H1 (cell line): ENCODE results near the gene B9D1. TPM values are rescaled to one million over a fixed set of nuclear protein-coding genes. Genes with fewer than 3 reads are reported as not detected.

Experiments
- BRCA1 ChIP-seq: IDR thresholded peaks from 2 replicates; pipeline ENCODE4 v1.6.1; 2012; ENCODE audit warnings: low read depth, low read length, improper control_type of control experiment
- CBX5 ChIP-seq: fragments of 300-800, 300-1000 bp; sonication (generic); IDR thresholded peaks from 2 replicates; pipeline ENCODE4 v1.7.1; 2016; ENCODE audit warnings: antibody characterized with exemption, low read length, low read depth
- CTCF ChIP-seq, 3 experiments: IDR thresholded peaks; 1 replicate in 2 of 3; 2 replicates in 1 of 3; pipeline versions ENCODE4 v1.5.1 to v1.6.1; 2011; ENCODE audit warnings: low read length in 3 of 3, mild to moderate bottlenecking in 3 of 3, inconsistent platforms in 2 of 3, low read depth in 1 of 3, moderate library complexity in 1 of 3; ENCODE audit not compliant: insufficient read depth in 1 of 3; ENCODE audit errors: control extremely low read depth in 1 of 3
- EP300 ChIP-seq, 2 experiments: IDR thresholded peaks; 1 replicate in 1 of 2; 2 replicates in 1 of 2; pipeline ENCODE4 v1.6.1; 2011 to 2012; ENCODE audit warnings: low read depth in 2 of 2, low read length in 2 of 2, mild to moderate bottlenecking in 2 of 2, borderline replicate concordance in 1 of 2, inconsistent platforms in 1 of 2, moderate library complexity in 1 of 2
- GABPA ChIP-seq: IDR thresholded peaks from 2 replicates; pipeline ENCODE4 v1.6.1; 2011; ENCODE audit warnings: mild to moderate bottlenecking, low read length, moderate library complexity, borderline replicate concordance; ENCODE audit not compliant: insufficient read depth
- JUN ChIP-seq: IDR thresholded peaks from 2 replicates; pipeline ENCODE4 v1.6.1; 2011; ENCODE audit warnings: low read depth, mild to moderate bottlenecking, improper control_type of control experiment, low read length
- NRF1 ChIP-seq: IDR thresholded peaks from 2 replicates; pipeline ENCODE4 v1.6.1; 2011; ENCODE audit warnings: mild to moderate bottlenecking, low read depth, low read length, improper control_type of control experiment
- POLR2A ChIP-seq, 2 experiments: IDR thresholded peaks; 1 replicate in 1 of 2; 2 replicates in 1 of 2; pipeline ENCODE4 v1.6.1; 2011; ENCODE audit warnings: low read depth in 2 of 2, low read length in 2 of 2, mild to moderate bottlenecking in 2 of 2; ENCODE audit errors: control extremely low read depth in 1 of 2
- POU5F1 ChIP-seq: IDR thresholded peaks from 2 replicates; pipeline ENCODE4 v1.6.1; 2011; ENCODE audit warnings: low read depth, mild to moderate bottlenecking, low read length, moderate library complexity
- SUZ12 ChIP-seq: fragments of 200-600 bp; sonication (generic); IDR thresholded peaks from 2 replicates; pipeline ENCODE4 v1.6.1; 2012; ENCODE audit warnings: mild to moderate bottlenecking, inconsistent platforms, low read length, moderate library complexity, mixed read lengths
- polyA plus RNA-seq, 7 experiments: library from polyadenylated mRNA; depleted of rRNA in 3 of 7; stranded (reverse) in 5 of 7; unstranded in 2 of 7; fragments of >200 nt in 5 of 7; fragments of 200-250 nt in 2 of 7; gene quantifications; 1 replicate in 5 of 7; 2 replicates in 1 of 7; 4 replicates in 1 of 7; pipeline versions ENCODE4 v1.2.1 to v1.2.3, GENCODE V29; 2011 to 2013; ENCODE audit warnings: missing spikeins in 2 of 7, mixed read lengths in 2 of 7
- total RNA-seq: library from RNA; stranded (reverse); fragmentation: NEBNext Ultra II Directional; extraction: Animal tissue kit (Norgen Biotek cat#: 25700); gene quantifications from 2 replicates; pipeline ENCODE4 v1.2.1, GENCODE V29; 2021

The B9D1 gene
- total and polyA plus RNA-seq, 2 of the 8 experiments (the other 6 are each of a cell fraction or from before 2014, with no cell fraction given): 24.6 to 65.7 TPM

DNA sequence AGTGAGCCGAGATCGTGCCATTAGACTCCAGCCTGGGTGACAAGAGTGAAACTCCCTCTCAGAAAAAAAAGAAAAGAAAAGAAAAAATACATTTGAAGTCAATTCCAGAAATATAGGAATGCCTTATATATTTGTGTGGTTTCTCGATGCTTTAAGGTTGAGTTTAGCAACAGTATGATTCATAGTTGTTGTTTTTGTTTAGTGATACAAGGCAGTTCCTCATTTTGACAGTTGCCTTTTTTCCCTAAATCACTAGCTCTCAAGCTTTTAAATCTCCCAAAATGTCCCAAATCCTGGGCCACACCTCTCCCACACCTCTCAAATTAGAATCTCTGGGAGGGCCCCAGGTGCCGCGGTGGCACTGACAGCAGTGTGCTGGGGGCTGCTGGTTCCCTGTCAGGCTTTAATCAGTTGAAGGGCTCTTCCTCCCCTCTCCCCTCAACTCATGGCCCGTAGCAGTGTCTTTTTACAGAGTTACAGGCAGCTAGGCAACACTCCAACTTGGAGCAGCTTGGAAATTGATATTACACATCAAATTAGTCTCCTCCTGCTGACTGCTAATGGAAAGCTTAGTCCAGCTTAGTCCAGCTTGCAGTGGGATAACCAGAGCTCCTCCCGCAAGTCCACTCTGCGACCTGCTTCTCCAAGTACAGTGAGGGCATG, 66.9 kb downstream of the B9D1 start (continued):
- TF ChIP-seq CTCF (IDR thresholded peaks at IDR 0.05; ENCODE audit: control extremely low read depth in 1 of 3, insufficient read depth in 1 of 3, low read depth in 1 of 3, low read length in 3 of 3): no peak
- TF ChIP-seq POLR2A (IDR thresholded peaks at IDR 0.05; ENCODE audit: control extremely low read depth in 1 of 2, low read depth in 2 of 2, low read length in 2 of 2): no peak
- no peak for TF ChIP-seq CBX5
- no peak for TF ChIP-seq POU5F1
- TF ChIP-seq SUZ12: no peak
- no peak for TF ChIP-seq GABPA
- no peak for TF ChIP-seq BRCA1
- no peak for TF ChIP-seq NRF1
- TF ChIP-seq EP300 (IDR thresholded peaks at IDR 0.05; ENCODE audit: borderline replicate concordance in 1 of 2, low read depth in 2 of 2, low read length in 2 of 2): no peak
- TF ChIP-seq JUN: no peak
